ENCODE results near the gene HDAC4.

GRCh38 chr2:239081622-239082021, 319.2 kb downstream of the HDAC4 start:
- no peak for TF ChIP-seq ETV6 (conservative IDR thresholded peaks at IDR 0.05 in 1 of 2, IDR thresholded peaks at IDR 0.05 in 1 of 2; ENCODE audit: borderline replicate concordance in 1 of 2, low read depth in 1 of 2)
- no peak for TF ChIP-seq BCL11A (IDR thresholded peaks at IDR 0.05; ENCODE audit: low read depth, low read length)
- TF ChIP-seq TAF1 (IDR thresholded peaks at IDR 0.05; ENCODE audit: borderline replicate concordance, low read depth, low read length): no peak
- TF ChIP-seq EP300 (IDR thresholded peaks at IDR 0.05; ENCODE audit: borderline replicate concordance in 1 of 2, control insufficient read depth in 1 of 2, low read depth in 2 of 2, low read length in 2 of 2): no peak
- TF ChIP-seq ZNF217 (IDR thresholded peaks at IDR 0.05): no peak
- no peak for TF ChIP-seq IRF3 (IDR thresholded peaks at IDR 0.05)
- TF ChIP-seq SUPT20H (IDR thresholded peaks at IDR 0.05; ENCODE audit: borderline replicate concordance, control insufficient read depth, low read depth, low read length): no peak
- TF ChIP-seq MYC (IDR thresholded peaks at IDR 0.05; ENCODE audit: insufficient read depth, insufficient read length, insufficient replicate concordance, low read length, severe bottlenecking): no peak
- no peak for TF ChIP-seq MAX (IDR thresholded peaks at IDR 0.05; ENCODE audit: low read depth, low read length)
- TF ChIP-seq POLR2A (IDR thresholded peaks at IDR 0.05; ENCODE audit: low read depth, low read length): no peak

Measured in GM12878 (cell line).